Ureter (tissue), 1 donor: Measurements from ENCODE around the gene CD200. TPM values are rescaled to one million over a fixed set of nuclear protein-coding genes. Genes with fewer than 3 reads are reported as not detected.
"Not testable (repeated sequence)": the region's sequence is repeated elsewhere in the genome, so short reads cannot be mapped to it uniquely, and the experiment has no call there.

Experiments
- DNase-seq: peaks from one replicate; pipeline ENCODE4 v3.0.0-alpha.2; 2020; ENCODE audit warnings: low spot score
- total RNA-seq: library from RNA; stranded (reverse); gene quantifications from one replicate; pipeline ENCODE4 v1.2.4, GENCODE V29; 2023
- donor health status: DM: yes; HTN: yes; CAD: no.

The CD200 gene
- total RNA-seq, 1 donor from 2014 or later: 14.3 TPM

GRCh38 chr3:112357930-112358780, 25.2 kb downstream of the CD200 start:
- DNase-seq: no peak

DNA sequence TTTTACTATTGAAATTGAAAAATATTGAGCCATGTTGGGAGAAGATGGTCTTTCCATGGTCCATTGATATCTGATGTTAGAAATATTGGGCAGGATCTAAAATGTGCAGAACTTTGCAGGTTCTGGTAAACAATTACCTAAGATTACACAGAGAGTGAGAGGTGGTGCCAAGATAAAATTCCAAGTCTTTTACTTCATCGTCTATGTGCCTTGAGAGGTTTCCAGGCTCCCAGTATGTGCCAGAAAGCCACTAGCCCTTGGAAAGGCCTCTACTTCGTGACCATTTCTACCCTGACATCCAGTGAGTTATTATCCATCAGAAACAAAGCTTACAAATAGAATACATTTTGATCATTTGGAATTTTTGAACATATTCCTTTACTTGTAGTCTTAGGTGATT, 27.6 kb downstream of the CD200 start:
- DNase-seq: no peak

DNA sequence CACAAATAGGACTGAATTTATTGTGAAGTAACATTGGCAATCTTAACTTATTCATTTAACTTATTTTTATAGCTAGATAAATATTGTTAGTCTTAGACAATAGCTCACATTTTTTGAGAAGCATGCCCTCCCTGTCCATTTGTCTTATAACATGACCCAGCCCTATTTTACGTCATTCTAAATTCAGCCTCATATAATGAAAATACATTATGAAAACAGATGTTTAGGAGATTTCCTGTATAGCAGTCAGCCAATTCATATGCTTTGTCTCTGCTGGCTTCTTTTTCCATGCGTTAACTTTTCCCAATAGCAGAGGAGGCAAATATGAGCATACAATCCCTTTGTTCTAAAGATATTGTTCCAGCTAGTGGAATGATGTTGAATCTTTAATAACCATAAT, 29.3 kb downstream of the CD200 start:
- no peak for DNase-seq

DNA sequence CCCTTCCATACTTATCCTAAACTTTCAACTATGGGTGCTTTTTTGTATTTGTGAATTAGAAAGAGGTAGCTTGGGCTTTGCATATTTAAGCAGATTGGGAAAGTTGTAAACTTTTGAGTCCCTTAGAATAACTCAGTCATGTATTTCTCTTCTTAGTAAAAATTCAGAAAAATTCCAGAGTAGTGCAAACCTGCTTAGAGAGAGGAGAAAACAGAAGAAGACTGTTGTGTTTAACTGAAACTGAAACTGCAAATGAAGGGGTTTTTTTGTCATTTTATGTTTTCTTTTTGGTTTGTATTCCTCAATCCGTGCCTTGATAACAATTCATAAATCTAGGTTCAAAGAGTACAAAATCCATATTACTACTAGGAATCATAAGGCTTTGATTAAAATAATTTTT, 31.3 kb downstream of the CD200 start:
- DNase-seq: no peak

GRCh38 chr3:112365035-112365434, 32.1 kb downstream of the CD200 start:
- DNase-seq: no peak

DNA sequence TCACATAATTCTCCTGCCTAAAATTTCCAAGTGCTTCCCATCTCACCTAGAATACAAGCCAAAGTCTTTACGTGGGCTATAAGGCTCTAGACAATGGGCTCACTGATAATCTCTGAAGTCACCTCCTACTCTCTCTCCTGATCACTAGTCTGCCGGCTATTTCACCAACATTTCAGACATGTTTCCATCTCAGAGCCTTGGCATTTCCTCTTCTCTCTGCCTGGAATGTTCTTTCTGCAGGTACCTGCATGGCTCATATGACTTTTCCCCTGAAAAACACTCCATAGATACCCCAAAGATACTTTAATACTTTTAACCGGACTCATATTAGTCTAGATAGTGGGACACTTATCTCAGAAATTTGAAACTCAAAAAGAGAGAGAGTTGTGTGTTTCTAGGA, 32.7 kb downstream of the CD200 start:
- DNase-seq: no peak

DNA sequence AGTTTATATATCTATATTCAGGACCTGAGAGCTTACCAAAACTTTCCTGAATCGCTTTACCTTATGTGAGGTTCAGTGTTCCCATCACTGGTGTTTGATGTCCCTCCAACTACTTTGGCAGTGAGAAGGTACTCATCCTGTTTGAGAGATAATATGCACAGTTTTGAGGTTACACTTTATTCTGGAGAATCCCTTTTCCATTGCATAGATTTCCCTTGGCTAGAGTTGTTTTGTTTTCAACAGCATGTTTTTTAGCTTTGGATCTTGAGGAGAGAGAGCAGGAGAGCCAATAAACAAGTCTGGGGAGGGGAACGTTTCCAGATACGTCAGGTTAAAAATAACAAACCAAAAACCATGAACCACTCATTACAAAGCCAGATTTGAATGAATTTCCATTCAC, 33.6 kb downstream of the CD200 start:
- DNase-seq: no peak

GRCh38 chr3:112371569-112371968, 38.6 kb downstream of the CD200 start:
- no peak for DNase-seq

- no peak for DNase-seq
Measured at GRCh38 chr3:112372396-112372795, 39.4 kb downstream of the CD200 start.

GRCh38 chr3:112373476-112373875, 40.5 kb downstream of the CD200 start:
- DNase-seq: no peak

DNA sequence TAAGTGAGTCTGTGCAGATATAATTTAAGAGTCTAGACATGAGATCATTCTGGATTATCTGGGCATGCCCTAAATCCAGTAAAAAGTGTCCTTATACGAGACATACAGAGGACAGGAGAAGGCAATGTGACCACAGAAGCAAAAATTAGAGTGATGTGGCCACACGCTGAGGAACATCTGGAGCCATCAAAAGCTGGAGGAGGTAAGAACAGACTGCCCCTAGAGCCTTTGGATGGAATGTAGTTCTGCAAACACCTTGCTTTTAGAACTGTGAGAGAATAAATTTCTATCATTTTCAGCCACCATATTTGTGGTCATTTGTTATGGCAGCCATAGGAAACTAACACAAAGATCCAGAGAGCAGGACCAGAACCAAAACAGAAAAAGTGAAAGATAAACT, 41.0 kb downstream of the CD200 start:
- no peak for DNase-seq

GRCh38 chr3:112374333-112374734, 41.4 kb downstream of the CD200 start:
- no peak for DNase-seq

DNA sequence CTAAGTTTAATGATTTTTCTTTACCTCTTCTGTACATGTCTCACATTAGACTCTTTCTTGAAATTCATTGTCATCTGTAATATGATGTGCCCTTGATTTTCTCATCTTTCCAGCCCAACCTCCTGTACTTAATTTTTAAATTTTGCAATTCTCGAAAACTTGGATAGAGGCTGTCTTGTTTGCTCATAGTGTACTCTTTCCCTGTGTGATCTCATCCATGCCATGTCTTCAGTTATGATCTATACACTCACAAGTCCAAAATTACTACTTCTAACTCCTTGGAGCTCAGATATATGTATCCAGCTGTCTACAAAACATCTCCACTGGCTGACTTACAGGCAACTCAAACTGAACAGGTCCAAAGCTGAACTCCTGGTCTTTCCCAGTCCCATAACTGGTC, 42.2 kb downstream of the CD200 start:
- no peak for DNase-seq

- DNase-seq: no peak
Measured at GRCh38 chr3:112376241-112376911, 43.4 kb downstream of the CD200 start.

DNA sequence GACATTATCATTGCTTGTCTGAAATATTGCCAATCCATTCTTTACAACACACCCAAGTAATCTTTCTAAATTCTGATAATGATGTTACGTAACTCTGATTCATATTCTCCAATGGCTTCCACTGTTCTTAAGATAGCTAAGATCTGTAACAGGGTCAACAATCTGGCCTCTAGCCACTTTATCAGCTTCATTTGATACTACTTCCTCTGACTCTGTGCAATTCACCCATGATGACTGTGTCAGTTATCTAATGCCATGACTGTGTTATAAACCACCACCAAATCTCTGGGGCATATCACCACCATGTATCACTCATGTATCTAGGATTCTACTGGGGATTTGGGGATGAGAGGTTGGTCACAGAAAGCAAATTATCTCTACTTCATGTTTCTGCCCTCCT, 44.0 kb downstream of the CD200 start:
- no peak for DNase-seq

- no peak for DNase-seq
Measured at GRCh38 chr3:112377568-112378071, 44.7 kb downstream of the CD200 start.

GRCh38 chr3:112378347-112378746, 45.4 kb downstream of the CD200 start:
- not testable (repeated sequence) for DNase-seq

DNA sequence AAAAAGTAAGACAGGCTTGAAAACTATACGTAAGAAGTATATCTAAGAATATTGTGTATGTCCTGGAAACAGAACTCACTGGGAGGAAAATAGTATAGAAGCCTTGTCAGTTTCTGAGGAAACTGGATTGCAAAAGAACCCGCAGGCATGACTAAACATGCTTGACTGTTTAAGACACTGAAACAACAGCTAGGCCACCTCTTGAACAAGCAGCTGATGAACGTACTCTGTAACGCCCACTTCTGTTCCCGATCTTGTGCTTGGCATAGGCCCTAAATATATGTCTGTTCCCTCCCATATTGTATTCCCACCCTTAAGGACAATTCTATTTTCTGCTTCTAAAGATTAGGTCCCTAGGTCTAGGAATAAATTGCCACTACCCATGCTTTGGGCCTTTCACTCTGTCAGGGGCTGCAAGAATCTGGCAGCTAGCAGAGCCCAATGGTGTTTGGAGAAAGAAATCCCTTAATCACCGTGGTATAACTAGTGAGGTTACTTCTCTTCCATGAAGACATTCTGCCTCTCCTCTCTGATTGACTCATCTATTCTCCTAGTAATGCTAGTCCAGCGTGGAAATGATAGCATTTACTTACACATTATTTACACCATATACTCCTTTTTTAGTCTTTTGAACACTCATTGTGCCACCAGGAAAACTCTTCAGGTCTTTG, 46.2 kb downstream of the CD200 start:
- DNase-seq: peak; percentile 54

- no peak for DNase-seq
Measured at GRCh38 chr3:112381673-112382542, 49.0 kb downstream of the CD200 start.

- no peak for DNase-seq
Measured at GRCh38 chr3:112382543-112383160, 49.7 kb downstream of the CD200 start.

DNA sequence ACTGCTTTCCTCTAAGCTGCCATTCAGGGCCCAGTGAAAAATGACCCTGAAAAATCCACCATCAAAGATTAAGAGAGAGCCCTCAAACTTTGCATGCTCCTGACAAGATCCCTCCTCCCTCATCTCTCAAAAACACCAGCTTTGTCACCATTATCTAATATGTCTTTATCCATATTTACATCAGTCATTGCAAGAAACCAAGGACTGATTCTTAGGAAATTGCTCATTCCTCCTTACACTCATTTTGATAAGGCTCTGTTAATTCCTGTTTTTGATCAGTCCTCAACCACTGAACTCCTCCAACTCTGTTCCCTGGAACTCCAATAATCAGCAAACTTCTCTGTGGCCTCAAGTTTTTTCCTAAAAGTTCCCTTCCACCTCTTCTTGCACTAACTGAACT, 51.8 kb downstream of the CD200 start:
- no peak for DNase-seq
